ENCODE data around the gene LEPR. TPM values are rescaled to one million over a fixed set of nuclear protein-coding genes. Genes with fewer than 3 reads are reported as not detected.

The LEPR gene
- polyA plus RNA-seq, 2 of the 4 experiments (the other 2 are of a cell fraction) = 3.1 to 6.5 TPM

DNA sequence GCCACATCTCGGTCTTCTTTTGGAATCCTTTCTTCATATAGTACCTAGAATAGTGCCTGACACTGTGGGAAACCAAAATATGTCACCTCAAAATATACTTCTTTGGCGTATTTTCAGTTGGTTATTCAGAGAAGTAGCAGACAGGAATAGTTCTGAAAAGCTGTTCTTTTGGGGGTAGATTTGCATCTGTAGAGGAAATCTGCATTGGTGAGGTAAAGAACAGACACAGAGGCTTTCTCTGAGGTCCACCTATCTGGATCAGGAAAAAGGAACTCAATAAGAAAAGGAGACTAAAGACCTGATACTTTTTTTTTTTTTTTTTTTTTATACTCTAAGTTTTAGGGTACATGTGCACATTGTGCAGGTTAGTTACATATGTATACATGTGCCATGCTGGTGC lies 23.2 kb downstream of the LEPR start:
- no peaks in the 10 kb centered on the region for H3K9me3 ChIP-seq
- no peak for ATAC-seq
- 77% methylated on average over 2 of the region's 2 CpGs for WGBS (ENCODE audit: missing lambda C conversion rate)
- H3K27ac ChIP-seq = no peak overlapping the region
- no peak for DNase-seq (ENCODE audit: low read depth in 1 of 2, low spot score in 1 of 2)
- no peak overlapping the region for H3K4me2 ChIP-seq
- FAIRE-seq = no peak
- POLR2A ChIA-PET = no interaction called here
- no peak overlapping the region for H3K4me3 ChIP-seq
- no peak for TF ChIP-seq HOXB5 (CRISPR knock-in tag; IDR thresholded peaks at IDR 0.05)
- TF ChIP-seq NR3C1 (IDR thresholded peaks at IDR 0.05) = no peak
- TF ChIP-seq, protein P1, sequence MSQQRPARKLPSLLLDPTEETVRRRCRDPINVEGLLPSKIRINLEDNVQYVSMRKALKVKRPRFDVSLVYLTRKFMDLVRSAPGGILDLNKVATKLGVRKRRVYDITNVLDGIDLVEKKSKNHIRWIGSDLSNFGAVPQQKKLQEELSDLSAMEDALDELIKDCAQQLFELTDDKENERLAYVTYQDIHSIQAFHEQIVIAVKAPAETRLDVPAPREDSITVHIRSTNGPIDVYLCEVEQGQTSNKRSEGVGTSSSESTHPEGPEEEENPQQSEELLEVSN (IDR thresholded peaks at IDR 0.05; ENCODE audit: borderline replicate concordance, low read depth) = no peak
- no peak for TF ChIP-seq FOSL2 (IDR thresholded peaks at IDR 0.05)
- TF ChIP-seq FOSL2 (CRISPR knock-in tag; IDR thresholded peaks at IDR 0.05) = no peak
- TF ChIP-seq RNF2 (IDR thresholded peaks at IDR 0.05; ENCODE audit: borderline replicate concordance, low read depth) = no peak
- no peak for TF ChIP-seq KDM1A (IDR thresholded peaks at IDR 0.05; ENCODE audit: low read depth)
- TF ChIP-seq TFCP2L1 (CRISPR knock-in tag; IDR thresholded peaks at IDR 0.05) = no peak
- TF ChIP-seq TP53 (CRISPR knock-in tag; IDR thresholded peaks at IDR 0.05) = no peak
- TF ChIP-seq, protein P2, sequence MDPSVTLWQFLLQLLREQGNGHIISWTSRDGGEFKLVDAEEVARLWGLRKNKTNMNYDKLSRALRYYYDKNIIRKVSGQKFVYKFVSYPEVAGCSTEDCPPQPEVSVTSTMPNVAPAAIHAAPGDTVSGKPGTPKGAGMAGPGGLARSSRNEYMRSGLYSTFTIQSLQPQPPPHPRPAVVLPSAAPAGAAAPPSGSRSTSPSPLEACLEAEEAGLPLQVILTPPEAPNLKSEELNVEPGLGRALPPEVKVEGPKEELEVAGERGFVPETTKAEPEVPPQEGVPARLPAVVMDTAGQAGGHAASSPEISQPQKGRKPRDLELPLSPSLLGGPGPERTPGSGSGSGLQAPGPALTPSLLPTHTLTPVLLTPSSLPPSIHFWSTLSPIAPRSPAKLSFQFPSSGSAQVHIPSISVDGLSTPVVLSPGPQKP (IDR thresholded peaks at IDR 0.05; ENCODE audit: low read depth, low read length) = no peak
- TF ChIP-seq ZC3H11A (IDR thresholded peaks at IDR 0.05) = no peak
- no peak for TF ChIP-seq BHLHE40 (IDR thresholded peaks at IDR 0.05; ENCODE audit: low read depth, low read length)
- TF ChIP-seq SMC3 (IDR thresholded peaks at IDR 0.05) = no peak
- TF ChIP-seq HOXA7 (CRISPR knock-in tag; IDR thresholded peaks at IDR 0.05) = no peak
- no peak for TF ChIP-seq ZSCAN20 (CRISPR knock-in tag; IDR thresholded peaks at IDR 0.05)
- TF ChIP-seq CEBPB (IDR thresholded peaks at IDR 0.05) = no peak
- no peaks in the 10 kb centered on the region for H3K4me1 ChIP-seq
- CTCF ChIA-PET = interaction anchor here (0.5 to 1.7 kb wide), 2 partner anchors 244 to 383 kb away, joined by 3 to 4 read pairs; no protein-coding TSS in a partner anchor

DNA sequence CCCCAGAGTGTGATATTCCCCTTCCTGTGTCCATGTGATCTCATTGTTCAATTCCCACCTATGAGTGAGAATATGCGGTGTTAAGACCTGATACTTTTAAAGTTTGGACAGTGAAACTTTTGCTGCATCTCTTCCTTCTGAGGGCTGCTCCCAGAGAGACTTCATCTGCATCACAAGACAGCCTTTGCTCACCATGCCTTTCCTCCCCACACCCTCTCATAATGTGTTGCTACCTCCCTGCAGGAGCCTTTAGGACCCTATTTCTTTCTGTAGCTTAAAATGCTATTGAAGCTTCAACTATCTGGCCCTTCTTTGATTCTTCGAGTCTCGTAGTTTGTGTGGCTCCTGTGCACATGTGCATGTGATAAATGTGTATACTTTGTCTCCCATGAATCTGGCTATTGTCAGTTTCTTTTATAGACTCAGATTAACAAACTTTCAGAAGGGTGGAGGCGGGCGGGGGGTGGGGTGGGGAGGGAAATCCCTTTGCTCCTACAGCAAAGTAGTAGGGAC lies 23.7 kb downstream of the LEPR start:
- 95% methylated on average over 4 of the region's 5 CpGs for WGBS (ENCODE audit: missing lambda C conversion rate)
- ChIA-PET POLR2A (no interaction called here), CTCF (no interaction called here)
- H3K27ac ChIP-seq = no peak overlapping the region
- no peaks in the 10 kb centered on the region for H3K4me1 ChIP-seq
- ATAC-seq (no peak), FAIRE-seq (no peak), DNase-seq (ENCODE audit: low read depth in 1 of 2, low spot score in 1 of 2) (no peak)
- no peaks in the 10 kb centered on the region for H3K9me3 ChIP-seq
- TF ChIP-seq RNF2 (IDR thresholded peaks at IDR 0.05; ENCODE audit: borderline replicate concordance, low read depth) = no peak
- TF ChIP-seq ZFP36 (IDR thresholded peaks at IDR 0.05; ENCODE audit: borderline replicate concordance, partially characterized antibody) = no peak
- TF ChIP-seq, protein P3, sequence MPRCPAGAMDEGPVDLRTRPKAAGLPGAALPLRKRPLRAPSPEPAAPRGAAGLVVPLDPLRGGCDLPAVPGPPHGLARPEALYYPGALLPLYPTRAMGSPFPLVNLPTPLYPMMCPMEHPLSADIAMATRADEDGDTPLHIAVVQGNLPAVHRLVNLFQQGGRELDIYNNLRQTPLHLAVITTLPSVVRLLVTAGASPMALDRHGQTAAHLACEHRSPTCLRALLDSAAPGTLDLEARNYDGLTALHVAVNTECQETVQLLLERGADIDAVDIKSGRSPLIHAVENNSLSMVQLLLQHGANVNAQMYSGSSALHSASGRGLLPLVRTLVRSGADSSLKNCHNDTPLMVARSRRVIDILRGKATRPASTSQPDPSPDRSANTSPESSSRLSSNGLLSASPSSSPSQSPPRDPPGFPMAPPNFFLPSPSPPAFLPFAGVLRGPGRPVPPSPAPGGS (IDR thresholded peaks at IDR 0.05) = no peak
- TF ChIP-seq, protein P4, sequence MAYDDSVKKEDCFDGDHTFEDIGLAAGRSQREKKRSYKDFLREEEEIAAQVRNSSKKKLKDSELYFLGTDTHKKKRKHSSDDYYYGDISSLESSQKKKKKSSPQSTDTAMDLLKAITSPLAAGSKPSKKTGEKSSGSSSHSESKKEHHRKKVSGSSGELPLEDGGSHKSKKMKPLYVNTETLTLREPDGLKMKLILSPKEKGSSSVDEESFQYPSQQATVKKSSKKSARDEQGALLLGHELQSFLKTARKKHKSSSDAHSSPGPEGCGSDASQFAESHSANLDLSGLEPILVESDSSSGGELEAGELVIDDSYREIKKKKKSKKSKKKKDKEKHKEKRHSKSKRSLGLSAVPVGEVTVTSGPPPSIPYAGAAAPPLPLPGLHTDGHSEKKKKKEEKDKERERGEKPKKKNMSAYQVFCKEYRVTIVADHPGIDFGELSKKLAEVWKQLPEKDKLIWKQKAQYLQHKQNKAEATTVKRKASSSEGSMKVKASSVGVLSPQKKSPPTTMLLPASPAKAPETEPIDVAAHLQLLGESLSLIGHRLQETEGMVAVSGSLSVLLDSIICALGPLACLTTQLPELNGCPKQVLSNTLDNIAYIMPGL (CRISPR knock-in tag; IDR thresholded peaks at IDR 0.05; ENCODE audit: borderline replicate concordance) = no peak
- no peak for TF ChIP-seq POLR2AphosphoS2 (conservative IDR thresholded peaks at IDR 0.05; ENCODE audit: low read length)
- no peak for TF ChIP-seq HOXB13 (CRISPR knock-in tag; IDR thresholded peaks at IDR 0.05; ENCODE audit: low read depth)
- TF ChIP-seq, protein P1 (IDR thresholded peaks at IDR 0.05; ENCODE audit: borderline replicate concordance, low read depth) = no peak
- TF ChIP-seq ZSCAN20 (CRISPR knock-in tag; IDR thresholded peaks at IDR 0.05) = no peak
- no peak for TF ChIP-seq KDM5A (IDR thresholded peaks at IDR 0.05)
- TF ChIP-seq, protein P5, sequence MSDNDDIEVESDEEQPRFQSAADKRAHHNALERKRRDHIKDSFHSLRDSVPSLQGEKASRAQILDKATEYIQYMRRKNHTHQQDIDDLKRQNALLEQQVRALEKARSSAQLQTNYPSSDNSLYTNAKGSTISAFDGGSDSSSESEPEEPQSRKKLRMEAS (IDR thresholded peaks at IDR 0.05) = no peak
- no peak overlapping the region for H3K4me2 ChIP-seq
- no peak overlapping the region for H3K4me3 ChIP-seq

Data from A549 (cell line).